ENCODE measurements around the gene ACADM. TPM values are rescaled to one million over a fixed set of nuclear protein-coding genes. Genes with fewer than 3 reads are reported as not detected.
A peak's percentile ranks its signal among the peaks of the same experiment; 100 is the strongest.
"Not testable (repeated sequence)": the region's sequence is repeated elsewhere in the genome, so short reads cannot be mapped to it uniquely, and the experiment has no call there.

The ACADM gene
- polyA plus RNA-seq (2011; rRNA removed): 17.0 and 30.7 TPM in 2 replicates
- polyA minus RNA-seq (2011; rRNA and poly(A)+ RNA removed): 9.1 and 13.1 TPM in 2 replicates

GRCh38 chr1:75724472-75725022 is at the start of gene ACADM:
TSS of gene ACADM (plus strand) at chr1:75724709. CDS start at chr1:75724788, 79 bp downstream.
- peak; percentile 30 for DNase-seq (ENCODE audit: low read depth)
- TF ChIP-seq, protein P1, sequence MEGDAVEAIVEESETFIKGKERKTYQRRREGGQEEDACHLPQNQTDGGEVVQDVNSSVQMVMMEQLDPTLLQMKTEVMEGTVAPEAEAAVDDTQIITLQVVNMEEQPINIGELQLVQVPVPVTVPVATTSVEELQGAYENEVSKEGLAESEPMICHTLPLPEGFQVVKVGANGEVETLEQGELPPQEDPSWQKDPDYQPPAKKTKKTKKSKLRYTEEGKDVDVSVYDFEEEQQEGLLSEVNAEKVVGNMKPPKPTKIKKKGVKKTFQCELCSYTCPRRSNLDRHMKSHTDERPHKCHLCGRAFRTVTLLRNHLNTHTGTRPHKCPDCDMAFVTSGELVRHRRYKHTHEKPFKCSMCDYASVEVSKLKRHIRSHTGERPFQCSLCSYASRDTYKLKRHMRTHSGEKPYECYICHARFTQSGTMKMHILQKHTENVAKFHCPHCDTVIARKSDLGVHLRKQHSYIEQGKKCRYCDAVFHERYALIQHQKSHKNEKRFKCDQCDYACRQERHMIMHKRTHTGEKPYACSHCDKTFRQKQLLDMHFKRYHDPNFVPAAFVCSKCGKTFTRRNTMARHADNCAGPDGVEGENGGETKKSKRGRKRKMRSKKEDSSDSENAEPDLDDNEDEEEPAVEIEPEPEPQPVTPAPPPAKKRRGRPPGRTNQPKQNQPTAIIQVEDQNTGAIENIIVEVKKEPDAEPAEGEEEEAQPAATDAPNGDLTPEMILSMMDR (IDR thresholded peaks at IDR 0.05; ENCODE audit: insufficient read depth, low read depth, low read length): no peak
- CTCF ChIA-PET: no interaction called here
- Histone ChIP-seq H3K27me3 (ENCODE audit: control insufficient read depth, insufficient read depth, low read length) (no peaks in the 10 kb centered on the region), H3K36me3 (ENCODE audit: control insufficient read depth, insufficient read depth, low read length) (no peaks in the 10 kb centered on the region), H3K4me3 (ENCODE audit: low read depth, low read length) (peak within 1 kb of the TSS; percentile 66)
- POLR2A ChIA-PET: no interaction called here

GRCh38 chr1:75677443-75677842 is 47.1 kb upstream of the ACADM start:
- POLR2A ChIA-PET: no interaction called here

DNA sequence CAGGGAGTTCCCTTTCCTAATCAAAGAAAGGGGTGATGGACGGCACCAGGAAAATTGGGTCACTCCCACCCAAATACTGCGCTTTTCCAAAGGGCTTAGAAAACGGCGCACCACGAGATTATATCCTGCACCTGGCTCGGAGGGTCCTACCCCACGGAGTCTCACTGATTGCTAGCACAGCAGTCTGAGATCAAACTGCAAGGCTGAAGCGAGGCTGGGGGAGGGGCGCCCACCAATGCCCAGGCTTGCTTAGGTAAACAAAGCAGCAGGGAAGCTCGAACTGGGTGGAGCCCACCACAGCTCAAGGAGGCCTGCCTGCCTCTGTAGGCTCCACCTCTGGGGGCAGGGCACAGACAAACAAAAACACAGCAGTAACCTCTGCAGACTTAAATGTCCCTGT is 46.5 kb upstream of the ACADM start:
- CTCF ChIA-PET; H3K27me3 ChIP-seq (ENCODE audit: control insufficient read depth, insufficient read depth, low read length); H3K4me3 ChIP-seq (ENCODE audit: low read depth, low read length); POLR2A ChIA-PET; DNase-seq (ENCODE audit: low read depth); H3K36me3 ChIP-seq (ENCODE audit: control insufficient read depth, insufficient read depth, low read length): not testable (repeated sequence)

More at GRCh38 chr1:75677443-75677842, 47.1 kb upstream of the ACADM start:
- CTCF ChIA-PET: no interaction called here
- Histone ChIP-seq H3K4me3 (ENCODE audit: low read depth, low read length) (no peak overlapping the region), H3K27me3 (ENCODE audit: control insufficient read depth, insufficient read depth, low read length) (no peaks in the 10 kb centered on the region), H3K36me3 (ENCODE audit: control insufficient read depth, insufficient read depth, low read length) (no peaks in the 10 kb centered on the region)
- DNase-seq (ENCODE audit: low read depth): no peak
- TF ChIP-seq, protein P1 (IDR thresholded peaks at IDR 0.05; ENCODE audit: insufficient read depth, low read depth, low read length): no peak

DNA sequence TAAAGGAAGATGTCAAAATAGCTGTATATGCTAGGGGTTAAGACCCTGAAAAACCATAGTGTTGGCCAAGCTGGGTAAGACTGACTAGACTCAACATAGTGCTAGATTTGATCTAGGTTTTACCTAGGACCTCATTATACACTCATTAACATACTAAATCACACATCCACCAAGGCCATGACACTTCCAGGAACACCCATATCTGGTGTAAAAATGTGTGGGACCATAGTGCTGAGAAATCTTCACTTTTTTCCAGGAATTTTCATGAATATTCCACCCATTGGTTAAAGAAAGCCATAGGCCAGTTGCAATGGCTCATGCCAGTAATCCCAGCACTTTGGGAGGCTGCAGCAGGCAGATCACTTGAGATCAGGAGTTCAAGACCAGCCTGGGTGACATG is 34.0 kb upstream of the ACADM start:
- DNase-seq (ENCODE audit: low read depth): no peak
- H3K4me3 ChIP-seq (ENCODE audit: low read depth, low read length): no peak overlapping the region
- H3K27me3 ChIP-seq (ENCODE audit: control insufficient read depth, insufficient read depth, low read length): no peaks in the 10 kb centered on the region
- TF ChIP-seq, protein P1 (IDR thresholded peaks at IDR 0.05; ENCODE audit: insufficient read depth, low read depth, low read length): no peak
- ChIA-PET CTCF (no interaction called here), POLR2A (no interaction called here)
- H3K36me3 ChIP-seq (ENCODE audit: control insufficient read depth, insufficient read depth, low read length): no peaks in the 10 kb centered on the region

DNA sequence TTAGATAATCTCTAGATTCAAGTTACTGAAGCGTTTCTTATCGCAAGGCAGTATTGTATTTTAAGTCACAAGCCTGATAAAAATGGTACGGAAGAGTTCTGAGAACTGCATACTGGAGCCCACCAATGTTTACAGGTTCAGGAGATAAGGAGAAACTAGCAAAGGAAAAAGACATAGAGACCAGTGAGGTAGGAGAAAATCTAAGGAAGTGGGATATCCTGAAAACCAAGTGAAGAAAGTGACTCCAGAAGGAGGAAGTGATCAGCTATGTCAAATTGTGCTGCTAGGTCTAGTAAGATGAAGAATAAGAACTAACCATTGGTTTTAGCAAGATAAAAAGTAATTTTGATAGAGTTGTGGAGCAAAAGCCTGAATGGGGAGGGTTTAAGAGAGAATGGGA is 31.0 kb upstream of the ACADM start:
- TF ChIP-seq, protein P1 (IDR thresholded peaks at IDR 0.05; ENCODE audit: insufficient read depth, low read depth, low read length): no peak
- H3K4me3 ChIP-seq (ENCODE audit: low read depth, low read length): no peak overlapping the region
- POLR2A ChIA-PET: no interaction called here
- CTCF ChIA-PET: no interaction called here
- DNase-seq (ENCODE audit: low read depth): no peak
- no peaks in the 10 kb centered on the region for H3K36me3 ChIP-seq (ENCODE audit: control insufficient read depth, insufficient read depth, low read length)
- H3K27me3 ChIP-seq (ENCODE audit: control insufficient read depth, insufficient read depth, low read length): no peaks in the 10 kb centered on the region

- no peak overlapping the region for H3K4me3 ChIP-seq (ENCODE audit: low read depth, low read length)
- ChIA-PET POLR2A (no interaction called here), CTCF (no interaction called here)
- DNase-seq (ENCODE audit: low read depth): no peak
- TF ChIP-seq, protein P1 (IDR thresholded peaks at IDR 0.05; ENCODE audit: insufficient read depth, low read depth, low read length): no peak
- H3K36me3 ChIP-seq (ENCODE audit: control insufficient read depth, insufficient read depth, low read length): no peaks in the 10 kb centered on the region
- no peaks in the 10 kb centered on the region for H3K27me3 ChIP-seq (ENCODE audit: control insufficient read depth, insufficient read depth, low read length)
These were observed 28.5 kb upstream of the ACADM start for GRCh38 chr1:75696000-75696399.
